Fibroblast of the aortic adventitia (primary cell): ENCODE results near the gene FAM3C. TPM values are rescaled to one million over a fixed set of nuclear protein-coding genes. Genes with fewer than 3 reads are reported as not detected.

Source experiments
- DNase-seq: peaks from one replicate; pipeline ENCODE4 v3.0.0-alpha.2; 2010; ENCODE audit warnings: low read depth
- H3K4me3 ChIP-seq: 2 replicates; pipeline ENCODE4 v1.5.1; 2011; ENCODE audit warnings: low read depth, mild to moderate bottlenecking, control low read depth, low read length, moderate library complexity
- total RNA-seq: library from RNA; depleted of rRNA; stranded (reverse); fragments of >200 nt; gene quantifications from 2 replicates; pipeline ENCODE4 v1.2.3, GENCODE V29; 2012; ENCODE audit warnings: low replicate concordance
- TF ChIP-seq, protein P1 (sequence below): IDR thresholded peaks from 2 replicates; pipeline ENCODE4 v1.5.1; 2011; ENCODE audit warnings: mild to moderate bottlenecking, low read length, control low read depth, inconsistent platforms; ENCODE audit not compliant: insufficient read depth

Gene FAM3C
- total RNA-seq, 1 donor = 119 TPM

DNA sequence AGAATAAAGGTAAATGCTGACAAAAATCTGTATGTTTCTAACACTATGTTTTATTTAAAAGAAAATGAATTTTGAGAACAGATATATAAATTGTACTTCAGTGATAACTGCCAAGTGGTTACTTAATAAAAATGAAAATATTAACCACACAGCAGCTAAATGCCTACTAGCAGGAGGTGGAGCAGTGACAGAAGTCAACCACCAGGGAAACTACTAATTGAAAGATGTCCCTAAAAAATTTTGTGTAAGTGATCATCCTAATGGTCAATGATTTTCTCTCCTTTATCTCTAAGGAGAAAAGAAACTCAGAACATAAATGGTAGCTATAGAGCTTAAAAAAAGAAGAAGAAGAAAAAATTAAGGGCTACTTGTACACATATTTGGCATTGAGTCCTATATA, 44.4 kb downstream of the FAM3C start:
- no peak for DNase-seq
- no peak overlapping the region for H3K4me3 ChIP-seq
- TF ChIP-seq, protein P1, sequence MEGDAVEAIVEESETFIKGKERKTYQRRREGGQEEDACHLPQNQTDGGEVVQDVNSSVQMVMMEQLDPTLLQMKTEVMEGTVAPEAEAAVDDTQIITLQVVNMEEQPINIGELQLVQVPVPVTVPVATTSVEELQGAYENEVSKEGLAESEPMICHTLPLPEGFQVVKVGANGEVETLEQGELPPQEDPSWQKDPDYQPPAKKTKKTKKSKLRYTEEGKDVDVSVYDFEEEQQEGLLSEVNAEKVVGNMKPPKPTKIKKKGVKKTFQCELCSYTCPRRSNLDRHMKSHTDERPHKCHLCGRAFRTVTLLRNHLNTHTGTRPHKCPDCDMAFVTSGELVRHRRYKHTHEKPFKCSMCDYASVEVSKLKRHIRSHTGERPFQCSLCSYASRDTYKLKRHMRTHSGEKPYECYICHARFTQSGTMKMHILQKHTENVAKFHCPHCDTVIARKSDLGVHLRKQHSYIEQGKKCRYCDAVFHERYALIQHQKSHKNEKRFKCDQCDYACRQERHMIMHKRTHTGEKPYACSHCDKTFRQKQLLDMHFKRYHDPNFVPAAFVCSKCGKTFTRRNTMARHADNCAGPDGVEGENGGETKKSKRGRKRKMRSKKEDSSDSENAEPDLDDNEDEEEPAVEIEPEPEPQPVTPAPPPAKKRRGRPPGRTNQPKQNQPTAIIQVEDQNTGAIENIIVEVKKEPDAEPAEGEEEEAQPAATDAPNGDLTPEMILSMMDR = peak; percentile 14

DNA sequence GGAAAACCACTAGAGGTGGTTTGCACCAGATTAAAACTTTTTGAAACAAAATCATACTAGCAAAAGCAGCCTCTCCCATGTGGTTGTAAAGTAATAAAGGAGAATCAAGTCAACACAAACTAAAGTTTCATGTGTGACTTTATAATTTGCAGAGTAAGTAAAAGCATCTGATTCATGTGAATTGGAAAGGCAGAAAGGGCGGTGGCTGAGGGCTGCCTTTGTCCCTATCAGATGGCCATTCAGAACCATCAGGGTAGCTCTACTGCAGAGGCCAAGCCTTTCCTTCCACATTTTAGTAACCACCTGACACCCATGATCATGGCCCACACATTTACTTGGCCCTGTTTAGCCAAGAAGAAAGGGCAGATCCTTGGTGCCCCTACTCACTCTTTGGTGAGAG, 51.6 kb downstream of the FAM3C start:
- DNase-seq = no peak
- TF ChIP-seq, protein P1 = no peak
- H3K4me3 ChIP-seq = no peak overlapping the region

DNA sequence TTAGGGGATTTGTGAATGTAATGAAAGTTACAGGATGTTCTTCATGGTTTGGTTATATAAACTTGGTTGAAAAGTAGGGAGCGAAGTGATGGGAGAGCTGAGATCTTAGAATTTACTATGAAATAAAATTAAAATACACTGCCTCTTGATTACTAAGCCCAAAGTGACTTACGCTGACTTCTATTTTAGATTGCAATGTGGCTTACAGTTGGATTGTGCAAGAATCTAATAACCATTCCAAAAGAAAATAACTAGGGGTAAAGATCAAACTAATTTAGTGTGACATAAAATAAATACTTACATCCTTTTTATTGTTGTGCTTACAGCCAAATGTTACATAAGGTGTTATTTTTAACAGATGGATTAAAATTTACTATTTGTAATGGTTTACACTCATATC, 52.0 kb downstream of the FAM3C start:
- peak; percentile 30 for DNase-seq
- TF ChIP-seq, protein P1 = no peak
- no peak overlapping the region for H3K4me3 ChIP-seq

DNA sequence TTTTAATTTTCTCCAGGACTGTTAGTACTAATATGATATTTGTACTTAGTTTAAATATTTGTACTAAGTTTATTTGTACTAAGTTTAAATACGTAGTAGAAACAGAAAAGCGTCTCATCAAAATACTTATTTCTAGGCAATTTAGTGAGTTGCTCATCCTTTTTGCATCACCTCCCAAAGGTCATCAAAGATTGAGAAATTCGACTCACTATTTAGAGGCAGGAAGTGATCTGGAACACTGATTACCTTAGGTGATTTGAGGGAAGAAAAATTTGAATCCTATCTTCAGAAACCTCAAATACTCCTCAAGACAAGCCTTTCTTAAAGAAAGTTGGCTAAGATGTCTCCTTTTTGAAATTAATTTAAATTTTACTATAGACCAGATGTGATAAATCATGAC, 52.8 kb downstream of the FAM3C start:
- H3K4me3 ChIP-seq = no peak overlapping the region
- TF ChIP-seq, protein P1 = no peak
- no peak for DNase-seq

DNA sequence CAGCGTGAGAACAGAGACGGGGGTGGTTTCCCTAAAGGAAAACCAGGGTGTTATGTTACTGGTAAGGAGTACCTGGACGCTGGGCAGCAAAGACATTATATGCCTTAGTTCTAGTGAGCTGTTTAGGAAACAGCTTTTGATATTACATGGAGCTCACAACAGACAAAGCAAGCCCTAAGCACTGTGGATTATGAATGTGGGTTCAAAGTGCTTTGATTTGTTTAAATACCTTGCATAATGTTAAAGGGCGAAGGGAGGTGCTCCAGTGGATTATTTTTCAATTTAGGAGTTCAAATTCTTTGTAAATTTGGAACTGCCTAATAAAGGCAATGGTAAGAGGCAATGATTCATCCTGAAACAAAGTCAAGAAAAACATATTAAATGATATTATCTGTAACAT, 53.5 kb downstream of the FAM3C start:
- TF ChIP-seq, protein P1 = no peak
- H3K4me3 ChIP-seq = no peak overlapping the region
- DNase-seq = no peak

DNA sequence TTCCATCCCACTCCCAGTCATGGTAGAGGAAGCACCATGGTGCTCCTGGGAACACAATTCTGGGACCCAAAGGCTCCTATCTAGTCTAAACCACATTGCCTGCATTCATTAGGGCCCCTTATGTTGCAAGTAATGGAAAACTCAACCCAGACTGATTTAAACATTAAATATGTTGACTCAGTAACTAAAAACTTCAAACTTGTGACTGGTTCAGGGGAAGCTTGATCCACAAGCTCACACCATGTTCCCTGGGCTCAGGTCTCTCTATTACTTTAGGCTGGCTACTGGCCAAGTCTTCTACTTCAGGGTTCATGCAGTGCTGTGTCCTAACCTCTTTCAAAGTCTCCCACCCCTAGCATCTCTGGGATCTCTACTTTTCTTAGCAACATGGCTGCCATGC, 54.2 kb downstream of the FAM3C start:
- no peak for DNase-seq
- TF ChIP-seq, protein P1 = no peak
- no peak overlapping the region for H3K4me3 ChIP-seq

DNA sequence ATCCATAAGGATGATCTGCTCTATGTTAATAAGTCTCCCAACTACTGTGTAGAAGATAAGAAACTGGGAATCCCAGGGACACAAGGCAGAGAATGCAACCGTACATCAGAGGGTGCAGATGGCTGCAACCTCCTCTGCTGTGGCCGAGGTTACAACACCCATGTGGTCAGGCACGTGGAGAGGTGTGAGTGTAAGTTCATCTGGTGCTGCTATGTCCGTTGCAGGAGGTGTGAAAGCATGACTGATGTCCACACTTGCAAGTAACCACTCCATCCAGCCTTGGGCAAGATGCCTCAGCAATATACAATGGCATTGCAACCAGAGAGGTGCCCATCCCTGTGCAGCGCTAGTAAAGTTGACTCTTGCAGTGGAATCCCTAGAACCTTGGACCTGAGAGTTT, 57.0 kb downstream of the FAM3C start:
- no peak for DNase-seq
- TF ChIP-seq, protein P1 = no peak
- no peak overlapping the region for H3K4me3 ChIP-seq
